Measurements from ENCODE around the gene RAD17.
A peak's percentile ranks its signal among the peaks of the same experiment; 100 is the strongest.
"Not testable (repeated sequence)": the region's sequence is repeated elsewhere in the genome, so short reads cannot be mapped to it uniquely, and the experiment has no call there.

RAD17 gene

GRCh38 chr5:69378376-69378775 is 8.8 kb downstream of the RAD17 start:
- DNase-seq (no peak), ATAC-seq (no peak)

GRCh38 chr5:69404659-69405330 is 35.2 kb downstream of the RAD17 start:
- ATAC-seq: no peak
- no peak for DNase-seq

GRCh38 chr5:69414885-69415583 is 45.4 kb downstream of the RAD17 start, which contains the start of gene MARVELD2:
Gene MARVELD2, plus strand, starts transcription at chr5:69415116. Its CDS starts 4,270 bp downstream, at chr5:69419386.
- ATAC-seq: peak; percentile 63
- DNase-seq: peak; percentile 56

- ATAC-seq: no peak
- DNase-seq: no peak
Measured at GRCh38 chr5:69415584-69415958, 46.0 kb downstream of the RAD17 start.

- no peak for DNase-seq
- no peak for ATAC-seq
Measured at GRCh38 chr5:69416180-69416579, 46.6 kb downstream of the RAD17 start.

- ATAC-seq: no peak
- DNase-seq: no peak
Measured at GRCh38 chr5:69416699-69417098, 47.1 kb downstream of the RAD17 start.

- ATAC-seq (no peak), DNase-seq (no peak)
Measured at GRCh38 chr5:69418554-69418953, 48.9 kb downstream of the RAD17 start.

- ATAC-seq (no peak), DNase-seq (no peak)
Measured at GRCh38 chr5:69431424-69432303, 62.0 kb downstream of the RAD17 start.

GRCh38 chr5:69432412-69433206 is 63.0 kb downstream of the RAD17 start:
- DNase-seq (no peak), ATAC-seq (peak; percentile 14)

- not testable (repeated sequence) for DNase-seq, ATAC-seq
Measured at GRCh38 chr5:69435276-69435884, 65.8 kb downstream of the RAD17 start.

GRCh38 chr5:69444127-69444754 is 74.6 kb downstream of the RAD17 start:
- ATAC-seq (no peak), DNase-seq (no peak)

GRCh38 chr5:69449511-69449910 is 79.9 kb downstream of the RAD17 start:
- ATAC-seq (no peak), DNase-seq (no peak)

GRCh38 chr5:69450116-69450515 is 80.5 kb downstream of the RAD17 start:
- ATAC-seq (no peak), DNase-seq (no peak)

GRCh38 chr5:69450527-69450926 is 80.9 kb downstream of the RAD17 start:
- not testable (repeated sequence) for ATAC-seq

GRCh38 chr5:69451941-69452647 is 82.5 kb downstream of the RAD17 start:
- no peak for DNase-seq
- ATAC-seq: no peak

More at GRCh38 chr5:69450527-69450926, 80.9 kb downstream of the RAD17 start:
- not testable (repeated sequence) for DNase-seq

GRCh38 chr5:69453487-69453886 is 83.9 kb downstream of the RAD17 start:
- DNase-seq, ATAC-seq: not testable (repeated sequence)

- no peak for DNase-seq
- ATAC-seq: no peak
Measured at GRCh38 chr5:69454460-69455249, 85.0 kb downstream of the RAD17 start.

GRCh38 chr5:69455428-69455988 is 85.9 kb downstream of the RAD17 start:
- DNase-seq, ATAC-seq: not testable (repeated sequence)

- DNase-seq: no peak
- no peak for ATAC-seq
Measured at GRCh38 chr5:69462170-69462569, 92.6 kb downstream of the RAD17 start.

Measured in stimulated activated naive CD8-positive, alpha-beta T cell treated with anti-CD3 and anti-CD28 coated beads, Interleukin-15, Interleukin-2, amounts not matched to agents 100 U/mL and 50 U/mL, for 24 hours (primary cell).